HepG2 (cell line): ENCODE results near the gene AQP10. TPM values are rescaled to one million over a fixed set of nuclear protein-coding genes. Genes with fewer than 3 reads are reported as not detected.

Experiments
- AFF4 ChIP-seq: sonication (generic); formaldehyde crosslinking; IDR thresholded peaks from 2 replicates; pipeline ENCODE4 v1.4.0; 2020; ENCODE audit warnings: missing genetic modification reagents
- ASH2L ChIP-seq: fragments of 300-600, 200-600 bp; sonication (generic); IDR thresholded peaks from 2 replicates; pipeline ENCODE4 v1.7.0; 2017; ENCODE audit warnings: low read depth, mild to moderate bottlenecking, moderate library complexity, mixed read lengths, low read length; ENCODE audit not compliant: insufficient read length
- CHCHD3 ChIP-seq: sonication (generic); formaldehyde crosslinking; IDR thresholded peaks from 2 replicates; pipeline ENCODE4 v1.8.0; 2022; ENCODE audit warnings: mild to moderate bottlenecking, missing genetic modification reagents, moderate library complexity
- DNMT1 ChIP-seq: sonication (generic); formaldehyde crosslinking; IDR thresholded peaks from 2 replicates; pipeline ENCODE4 v1.5.1; 2020; ENCODE audit warnings: mild to moderate bottlenecking, missing genetic modification reagents
- FOXJ3 ChIP-seq: sonication (generic); formaldehyde crosslinking; IDR thresholded peaks from 2 replicates; pipeline ENCODE4 v1.4.0; 2020; ENCODE audit warnings: missing genetic modification reagents, mild to moderate bottlenecking, borderline replicate concordance
- IRF1 ChIP-seq: sonication (generic); formaldehyde crosslinking; IDR thresholded peaks from 2 replicates; pipeline ENCODE4 v1.4.0; 2020; ENCODE audit warnings: low read depth, mild to moderate bottlenecking, missing genetic modification reagents
- IRF9 ChIP-seq: sonication (generic); formaldehyde crosslinking; IDR thresholded peaks from 2 replicates; pipeline ENCODE4 v1.8.0; 2022; ENCODE audit warnings: missing genetic modification reagents, mild to moderate bottlenecking, borderline replicate concordance
- KDM1A ChIP-seq: IDR thresholded peaks from 2 replicates; pipeline ENCODE4 v1.6.1; 2016; ENCODE audit warnings: missing compliant biosample characterization
- MED1 ChIP-seq: sonication (generic); formaldehyde crosslinking; IDR thresholded peaks from 2 replicates; pipeline ENCODE4 v1.4.0; 2020; ENCODE audit warnings: missing genetic modification reagents
- MXD4 ChIP-seq: IDR thresholded peaks from 2 replicates; pipeline ENCODE4 v1.6.1; 2016; ENCODE audit warnings: mild to moderate bottlenecking, missing biosample characterization, missing genetic modification reagents
- NBN ChIP-seq: fragments of 450-650 bp; conservative IDR thresholded peaks from 2 replicates; pipeline ENCODE4 v1.6.1; 2017
- SUZ12 ChIP-seq: fragments of 150-350 bp; IDR thresholded peaks from 2 replicates; pipeline ENCODE4 v1.6.1; 2014; ENCODE audit warnings: low read depth, low read length
- TEAD2 ChIP-seq: sonication (generic); formaldehyde crosslinking; IDR thresholded peaks from 2 replicates; pipeline ENCODE4 v1.9.0; 2021; ENCODE audit warnings: missing genetic modification reagents
- TRIM24 ChIP-seq: sonication (generic); formaldehyde crosslinking; IDR thresholded peaks from 2 replicates; pipeline ENCODE4 v1.8.0; 2022; ENCODE audit warnings: mild to moderate bottlenecking, missing genetic modification reagents
- ZFX ChIP-seq: sonication (generic); formaldehyde crosslinking; IDR thresholded peaks from 2 replicates; pipeline ENCODE4 v1.4.0; 2020; ENCODE audit warnings: mild to moderate bottlenecking, low read depth, missing genetic modification reagents, moderate library complexity
- ZMYM2 ChIP-seq: sonication (generic); formaldehyde crosslinking; IDR thresholded peaks from 2 replicates; pipeline ENCODE4 v1.8.0; 2022; ENCODE audit warnings: mild to moderate bottlenecking, missing genetic modification reagents
- ZNF24 ChIP-seq: fragments of 450-650 bp; IDR thresholded peaks from 2 replicates; pipeline ENCODE4 v1.6.1; 2017; ENCODE audit warnings: antibody characterized with exemption, mild to moderate bottlenecking
- ZNF30 ChIP-seq: sonication (generic); formaldehyde crosslinking; IDR thresholded peaks from 2 replicates; pipeline ENCODE4 v1.5.0; 2020; ENCODE audit warnings: mild to moderate bottlenecking, missing genetic modification reagents
- ZNF446 ChIP-seq: sonication (generic); formaldehyde crosslinking; IDR thresholded peaks from 2 replicates; pipeline ENCODE4 v1.5.0; 2020; ENCODE audit warnings: mild to moderate bottlenecking, missing genetic modification reagents
- ZNF710 ChIP-seq: sonication (generic); formaldehyde crosslinking; IDR thresholded peaks from 2 replicates; pipeline ENCODE4 v1.5.0; 2020; ENCODE audit warnings: mild to moderate bottlenecking, missing genetic modification reagents, borderline replicate concordance
- ZNF724P ChIP-seq: sonication (generic); formaldehyde crosslinking; IDR thresholded peaks from 2 replicates; pipeline ENCODE4 v1.8.0; 2022; ENCODE audit warnings: missing genetic modification reagents, borderline replicate concordance
- ZNF749 ChIP-seq: sonication (generic); formaldehyde crosslinking; IDR thresholded peaks from 2 replicates; pipeline ENCODE4 v1.8.0; 2022; ENCODE audit warnings: mild to moderate bottlenecking, missing genetic modification reagents, moderate library complexity, borderline replicate concordance
- ZNF850 ChIP-seq: sonication (generic); formaldehyde crosslinking; conservative IDR thresholded peaks from 2 replicates; pipeline ENCODE4 v1.9.0; 2021; ENCODE audit warnings: mild to moderate bottlenecking, missing genetic modification reagents
- polyA plus RNA-seq, 8 experiments: library from polyadenylated mRNA; depleted of rRNA in 3 of 8; stranded (reverse) in 7 of 8; unstranded in 1 of 8; fragments of >200 nt; fragmentation: Illumina TruSeq in 4 of 8; extraction: Trizol in 4 of 8; gene quantifications; 2 replicates each; pipeline versions ENCODE4 v1.2.1 to v1.2.3, GENCODE V29; 2011 to 2016; ENCODE audit warnings: low read depth in 4 of 8, missing spikeins in 1 of 8, mixed read lengths in 1 of 8; ENCODE audit not compliant: insufficient read depth in 1 of 8
- total RNA-seq, 5 experiments: library from RNA; depleted of rRNA; stranded (reverse); fragments of >200 nt; fragmentation: Illumina TruSeq; extraction: Trizol; gene quantifications; 2 replicates each; pipeline ENCODE4 v1.2.3, GENCODE V29; 2016; ENCODE audit warnings: low read depth in 1 of 5

AQP10 gene
- total and polyA plus RNA-seq, 2 of the 13 experiments (the other 11 are each of a cell fraction or from before 2014, with no cell fraction given) = 0.30 TPM; not detected in 1

GRCh38 chr1:154325583-154326545 is 5.0 kb downstream of the AQP10 start (continued):
- TF ChIP-seq TEAD2 (CRISPR knock-in tag) = no peak
- no peak for TF ChIP-seq ZNF724P (CRISPR knock-in tag)
- no peak for TF ChIP-seq ZNF850 (CRISPR knock-in tag)
- TF ChIP-seq ZFX (CRISPR knock-in tag) = peak; percentile 31; the same call in 1 of the 2 replicates
- no peak for TF ChIP-seq KDM1A (CRISPR knock-in tag)
- no peak for TF ChIP-seq MXD4 (CRISPR knock-in tag)
- TF ChIP-seq ZNF24 = no peak
- no peak for TF ChIP-seq FOXJ3 (CRISPR knock-in tag)
- TF ChIP-seq TRIM24 (CRISPR knock-in tag) = no peak
- TF ChIP-seq SUZ12 = no peak
- no peak for TF ChIP-seq NBN
- no peak for TF ChIP-seq ZNF749 (CRISPR knock-in tag)
- TF ChIP-seq AFF4 = no peak
- no peak for TF ChIP-seq ZMYM2
- TF ChIP-seq CHCHD3 (CRISPR knock-in tag) = 0 out of 2 replicates have a peak, but pooled peaks have one; percentile 26
- no peak for TF ChIP-seq ZNF710 (CRISPR knock-in tag)
- 0 out of 2 replicates have a peak, but pooled peaks have one; percentile 32 for TF ChIP-seq MED1
- no peak for TF ChIP-seq DNMT1 (CRISPR knock-in tag)
- TF ChIP-seq IRF9 = no peak
- no peak for TF ChIP-seq ZNF30
- TF ChIP-seq ASH2L = peak; percentile 23
- TF ChIP-seq ZNF446 = no peak
- no peak for TF ChIP-seq IRF1 (CRISPR knock-in tag)
